Activated CD8-positive, alpha-beta memory T cell treated with anti-CD3 and anti-CD28 coated beads, Interleukin-2, amount 50 U/mL, for 1 hour (primary cell): Measurements from ENCODE around the gene AKAP4.
A peak's percentile ranks its signal among the peaks of the same experiment; 100 is the strongest.

Experiments used
- DNase-seq: peaks from one replicate; pipeline ENCODE4 v3.0.0-alpha.2; 2020; ENCODE audit errors: extremely low read depth

The AKAP4 gene, protein sequence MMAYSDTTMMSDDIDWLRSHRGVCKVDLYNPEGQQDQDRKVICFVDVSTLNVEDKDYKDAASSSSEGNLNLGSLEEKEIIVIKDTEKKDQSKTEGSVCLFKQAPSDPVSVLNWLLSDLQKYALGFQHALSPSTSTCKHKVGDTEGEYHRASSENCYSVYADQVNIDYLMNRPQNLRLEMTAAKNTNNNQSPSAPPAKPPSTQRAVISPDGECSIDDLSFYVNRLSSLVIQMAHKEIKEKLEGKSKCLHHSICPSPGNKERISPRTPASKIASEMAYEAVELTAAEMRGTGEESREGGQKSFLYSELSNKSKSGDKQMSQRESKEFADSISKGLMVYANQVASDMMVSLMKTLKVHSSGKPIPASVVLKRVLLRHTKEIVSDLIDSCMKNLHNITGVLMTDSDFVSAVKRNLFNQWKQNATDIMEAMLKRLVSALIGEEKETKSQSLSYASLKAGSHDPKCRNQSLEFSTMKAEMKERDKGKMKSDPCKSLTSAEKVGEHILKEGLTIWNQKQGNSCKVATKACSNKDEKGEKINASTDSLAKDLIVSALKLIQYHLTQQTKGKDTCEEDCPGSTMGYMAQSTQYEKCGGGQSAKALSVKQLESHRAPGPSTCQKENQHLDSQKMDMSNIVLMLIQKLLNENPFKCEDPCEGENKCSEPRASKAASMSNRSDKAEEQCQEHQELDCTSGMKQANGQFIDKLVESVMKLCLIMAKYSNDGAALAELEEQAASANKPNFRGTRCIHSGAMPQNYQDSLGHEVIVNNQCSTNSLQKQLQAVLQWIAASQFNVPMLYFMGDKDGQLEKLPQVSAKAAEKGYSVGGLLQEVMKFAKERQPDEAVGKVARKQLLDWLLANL

DNA sequence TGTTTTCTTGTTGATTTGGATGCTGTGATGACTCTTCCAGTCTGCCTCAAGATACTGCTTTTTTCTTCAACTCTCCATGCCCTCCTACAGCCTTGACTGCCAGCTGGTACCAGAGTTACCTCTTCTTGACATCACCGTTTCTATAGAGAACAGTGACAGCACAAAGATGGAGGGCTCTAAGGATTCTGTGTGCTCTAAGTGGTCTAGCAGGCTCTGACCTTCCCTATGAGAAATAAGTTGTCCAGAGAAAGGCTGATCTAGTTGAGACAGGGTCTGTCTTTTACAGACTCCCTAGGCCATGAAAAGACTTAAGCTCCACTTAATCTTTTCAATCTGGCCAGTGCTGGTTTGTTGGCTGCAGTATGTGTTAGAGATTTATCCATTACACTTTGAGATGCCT, at the start of gene AKAP4:
TSS of gene AKAP4 (minus strand) at position 101 of the 400 bp plus-strand sequence. CDS start 118 bp downstream, outside the sequence.
- DNase-seq = no peak

DNA sequence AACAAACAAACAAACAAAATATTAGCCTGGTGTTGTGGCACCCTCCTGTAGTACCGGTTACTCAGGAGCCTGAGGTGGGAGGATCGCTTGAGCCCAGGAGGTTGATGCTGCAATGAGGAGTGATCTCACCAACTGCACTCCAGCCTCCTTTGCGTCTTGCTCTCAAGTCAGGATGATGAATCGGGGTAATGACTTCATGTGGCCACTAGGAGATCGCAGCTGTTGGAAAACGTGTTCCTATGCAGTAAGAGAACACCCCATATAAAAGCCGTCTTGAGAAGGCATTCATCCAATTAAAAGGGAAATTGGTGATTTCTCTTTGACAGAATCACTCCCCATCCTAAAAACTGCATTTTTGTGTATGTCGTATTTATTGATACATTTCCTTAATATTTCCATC, 10.7 kb upstream of the AKAP4 start:
- DNase-seq = no peak

DNA sequence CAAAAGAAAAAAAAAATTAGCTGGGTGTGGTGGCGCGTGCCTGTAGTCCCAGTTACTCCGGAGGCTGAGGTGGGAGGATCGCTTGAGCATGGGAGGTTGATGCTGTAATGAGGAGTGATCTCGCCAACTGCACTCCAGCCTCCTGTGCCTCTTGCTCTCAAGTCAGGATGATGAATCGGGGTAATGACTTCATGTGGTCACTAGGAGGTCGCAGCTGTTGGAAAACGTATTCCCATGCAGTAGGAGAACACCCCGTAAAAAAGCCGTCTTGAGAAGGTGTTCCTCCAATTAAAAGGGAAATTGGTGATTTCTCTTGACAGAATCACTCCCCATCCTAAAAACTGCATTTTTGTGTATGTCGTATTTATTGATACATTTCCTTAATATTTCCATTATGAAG, 5.9 kb upstream of the AKAP4 start:
- no peak for DNase-seq

DNA sequence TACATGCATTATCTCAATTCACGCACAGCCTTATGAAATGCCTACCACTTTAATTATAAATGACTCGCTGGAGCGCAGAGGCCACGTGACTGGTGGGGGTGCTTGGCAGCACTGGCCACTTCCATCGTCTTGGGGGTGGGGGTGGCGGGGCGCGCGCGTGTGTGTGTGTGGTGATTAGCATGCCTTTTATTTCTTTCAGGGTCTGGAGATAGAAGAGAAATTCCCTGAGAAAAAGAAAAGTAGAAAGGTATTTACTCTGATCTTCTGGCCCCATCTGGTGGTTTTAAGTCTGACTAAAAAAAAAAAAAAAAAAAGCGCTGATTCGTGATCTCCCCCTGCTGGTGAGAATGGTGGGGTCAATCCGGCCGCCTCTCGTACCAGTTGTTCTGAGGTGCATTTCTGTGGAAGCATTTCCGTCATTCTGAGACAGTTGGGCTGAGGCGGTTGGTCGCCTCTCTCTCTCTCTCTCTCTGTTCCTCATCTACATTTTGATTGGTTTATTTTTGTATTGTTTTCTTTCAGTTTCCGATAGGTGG, 3.6 kb upstream of the AKAP4 start, which contains the start of gene CCNB3:
TSS of gene CCNB3 (plus strand) at position 402 of the 536 bp plus-strand sequence. CDS start 80,399 bp downstream, outside the sequence.
- peak; percentile 37 for DNase-seq

DNA sequence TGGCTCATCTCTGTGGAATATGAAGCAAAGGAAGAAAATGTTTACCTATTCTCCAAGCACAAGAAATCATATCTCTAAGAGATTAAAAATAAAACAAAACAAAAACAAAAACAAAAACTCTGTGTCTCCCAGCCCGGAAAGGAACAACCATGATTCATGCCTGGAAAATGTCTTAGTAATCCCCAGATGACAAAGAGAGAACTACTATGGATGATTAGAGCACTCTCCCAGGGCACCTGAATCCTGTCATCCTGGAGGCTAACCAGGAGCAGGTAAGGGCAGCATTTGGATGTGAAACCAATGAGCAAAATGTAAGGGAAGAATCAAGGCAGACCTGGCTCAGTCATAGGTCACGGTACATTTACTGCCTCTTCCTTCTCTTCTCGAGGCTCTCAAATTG, 1.7 kb upstream of the AKAP4 start:
- DNase-seq = no peak

DNA sequence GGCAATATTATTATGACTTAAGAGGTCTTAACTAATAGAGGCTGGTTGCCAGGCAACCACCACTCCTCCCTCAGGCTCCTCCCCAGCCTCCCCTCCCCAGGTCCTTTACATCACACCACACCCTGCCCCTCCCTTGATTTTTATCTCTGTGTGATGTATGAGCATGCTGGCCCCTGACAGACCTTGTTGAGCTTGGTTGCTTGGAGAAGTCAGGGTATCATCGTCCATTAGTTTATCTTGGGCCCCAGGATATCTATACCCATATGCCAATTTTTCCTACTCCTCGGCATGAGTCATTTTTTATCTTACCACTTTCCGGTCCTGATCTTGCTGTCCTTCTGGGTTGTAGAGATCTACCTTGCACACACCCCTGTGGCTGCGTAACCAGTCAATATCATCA, 2.5 kb downstream of the AKAP4 start:
- DNase-seq = no peak

DNA sequence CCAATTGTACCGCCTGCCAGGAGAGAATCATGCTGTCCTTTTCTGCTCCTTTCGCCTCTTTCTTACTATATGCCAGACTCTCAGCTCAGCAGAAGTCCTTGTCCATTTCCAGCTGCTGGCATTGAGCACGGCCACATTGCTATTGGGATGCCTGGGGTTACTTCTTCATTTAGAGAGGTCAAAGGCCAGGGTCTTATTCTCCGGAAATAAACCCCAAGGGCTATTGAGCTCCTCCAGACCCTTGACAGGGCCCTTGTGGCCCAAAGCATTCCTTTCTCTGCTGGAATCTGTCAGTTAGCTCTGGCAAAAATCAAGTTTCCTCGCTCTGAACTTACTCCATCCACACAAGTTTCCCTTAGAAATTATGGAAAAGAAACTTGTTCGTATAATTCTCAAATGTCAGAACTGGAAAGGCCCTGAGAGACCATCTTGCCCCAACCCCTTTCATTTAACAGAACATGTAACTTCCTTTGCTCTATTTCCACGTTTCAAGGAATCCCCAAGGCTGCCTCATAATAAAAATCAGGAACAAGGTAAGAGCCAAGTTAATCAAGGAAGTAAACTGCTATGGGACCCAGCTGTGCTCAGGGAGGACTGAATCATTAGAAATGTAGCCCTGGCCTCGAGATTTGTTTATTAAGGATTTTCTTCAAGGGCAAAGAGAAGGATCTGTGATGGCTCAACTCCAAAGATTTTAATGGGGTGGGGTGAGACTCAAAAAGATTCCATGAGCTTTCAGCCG, 11.8 kb downstream of the AKAP4 start:
- no peak for DNase-seq

DNA sequence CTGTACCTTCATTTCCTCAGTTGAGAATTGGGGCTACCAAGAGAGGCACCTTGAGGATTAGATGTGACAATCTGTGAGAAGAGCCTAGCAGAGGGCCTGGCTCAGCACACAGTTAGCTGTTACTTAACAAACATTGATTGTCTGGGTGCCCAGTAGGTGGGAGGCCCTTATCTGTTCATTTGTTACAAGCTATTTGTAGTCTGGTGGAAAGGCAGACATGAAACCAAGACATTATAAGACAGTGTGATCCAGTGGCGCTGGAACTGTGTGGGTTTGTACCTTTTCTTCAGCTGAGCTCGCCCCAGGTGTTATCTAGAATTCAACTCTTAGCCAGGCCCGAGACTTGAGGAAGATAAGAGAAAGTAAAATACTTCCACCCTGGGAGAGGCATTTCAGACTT, 16.9 kb downstream of the AKAP4 start:
- DNase-seq = no peak

DNA sequence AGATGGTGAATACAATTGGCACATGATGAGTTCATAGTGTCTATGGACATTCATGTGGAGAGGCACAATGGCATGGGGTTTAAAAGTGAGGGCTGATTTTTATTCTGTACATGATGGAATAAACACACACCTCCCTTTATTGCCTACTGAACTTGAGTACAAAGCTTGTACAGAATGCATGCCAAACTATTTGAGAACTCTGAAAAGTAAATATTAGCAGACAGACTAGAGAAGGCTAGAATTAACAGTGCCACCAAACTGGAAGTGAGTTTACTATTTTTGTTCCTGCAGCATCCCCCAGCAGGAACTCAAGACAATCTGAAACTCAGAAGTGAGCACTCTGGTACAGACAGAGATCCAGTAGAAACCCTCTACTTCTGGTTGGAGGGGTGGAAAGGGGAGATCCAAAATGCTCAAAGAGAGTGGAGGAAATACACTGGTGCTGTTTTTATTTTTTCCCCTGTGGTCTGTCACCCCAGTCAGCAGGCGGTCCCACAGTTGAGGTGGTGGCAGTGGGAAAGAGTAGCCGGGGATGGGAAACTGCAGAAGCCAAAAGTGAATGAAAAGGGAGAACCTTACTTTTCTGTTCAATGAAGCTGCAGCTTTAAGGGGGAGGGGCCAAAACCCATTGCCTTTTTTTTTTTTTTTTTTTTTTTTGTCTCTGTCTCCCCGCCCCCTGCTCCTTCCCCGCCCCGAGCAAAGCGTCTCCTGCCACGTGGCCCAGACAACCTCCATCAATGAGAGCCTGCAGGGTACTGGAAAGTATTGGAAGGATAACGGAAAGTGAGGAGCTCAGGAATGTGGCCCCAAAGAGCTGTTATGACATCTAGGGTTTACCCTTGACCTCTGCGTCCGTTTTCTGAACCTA, 20.5 kb downstream of the AKAP4 start:
- no peak for DNase-seq

DNA sequence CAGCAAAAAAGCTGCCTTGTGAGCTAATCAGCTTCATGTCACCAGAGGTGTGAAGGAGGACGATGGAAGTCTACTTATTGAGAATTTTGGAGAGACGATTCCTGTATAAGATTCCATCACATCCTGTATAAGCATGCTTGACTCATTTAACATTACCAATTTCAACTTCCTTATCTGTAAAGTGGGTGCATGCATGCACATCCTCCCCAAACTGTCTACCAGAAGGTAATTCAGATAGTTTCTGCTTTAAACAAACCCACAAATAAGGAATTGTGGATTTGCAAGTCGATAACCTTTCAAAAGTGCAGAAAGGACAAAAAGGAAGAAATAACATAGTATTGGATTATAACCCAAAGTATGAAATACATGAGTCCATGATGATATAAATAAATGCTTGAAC, 31.1 kb downstream of the AKAP4 start:
- DNase-seq = no peak

DNA sequence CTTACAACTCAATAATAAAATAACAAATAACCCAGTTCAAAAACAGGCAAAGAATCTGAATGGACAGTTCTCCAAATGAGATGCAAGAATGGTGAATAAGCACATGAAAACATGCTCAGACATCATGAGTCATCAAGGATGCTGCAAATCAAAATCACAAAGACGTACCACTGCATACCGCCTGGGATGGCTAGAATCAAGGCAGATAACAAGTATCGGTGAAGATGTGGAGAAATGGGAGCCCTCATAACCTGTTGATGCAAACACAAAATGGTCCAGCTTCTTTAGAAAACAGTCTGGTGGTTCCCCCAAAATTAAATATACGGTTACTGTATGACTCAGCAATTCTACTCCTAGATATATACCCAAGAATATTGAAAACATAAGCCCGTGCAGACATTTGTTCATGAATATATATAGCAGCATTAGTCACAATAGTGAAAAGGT, 32.5 kb downstream of the AKAP4 start:
- no peak for DNase-seq

DNA sequence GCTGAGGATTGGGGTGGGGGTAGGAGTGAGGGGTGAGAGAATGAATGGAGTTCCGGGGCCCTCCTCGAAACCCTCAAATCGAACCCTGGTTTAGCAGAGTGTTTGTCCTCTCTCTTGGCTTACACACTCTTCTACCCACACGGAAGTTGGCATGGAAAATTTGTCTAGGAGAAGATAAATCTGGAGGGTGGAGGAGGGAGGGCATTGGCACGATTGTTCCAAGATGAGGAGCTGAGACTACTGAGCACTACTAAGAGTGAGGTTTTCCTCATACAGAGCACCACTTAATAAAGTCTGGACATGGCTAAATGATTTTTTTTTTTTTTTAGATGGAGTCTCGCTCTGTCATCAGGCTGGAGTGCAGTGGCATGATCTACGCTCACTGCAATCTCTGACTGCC, 33.4 kb downstream of the AKAP4 start:
- no peak for DNase-seq

DNA sequence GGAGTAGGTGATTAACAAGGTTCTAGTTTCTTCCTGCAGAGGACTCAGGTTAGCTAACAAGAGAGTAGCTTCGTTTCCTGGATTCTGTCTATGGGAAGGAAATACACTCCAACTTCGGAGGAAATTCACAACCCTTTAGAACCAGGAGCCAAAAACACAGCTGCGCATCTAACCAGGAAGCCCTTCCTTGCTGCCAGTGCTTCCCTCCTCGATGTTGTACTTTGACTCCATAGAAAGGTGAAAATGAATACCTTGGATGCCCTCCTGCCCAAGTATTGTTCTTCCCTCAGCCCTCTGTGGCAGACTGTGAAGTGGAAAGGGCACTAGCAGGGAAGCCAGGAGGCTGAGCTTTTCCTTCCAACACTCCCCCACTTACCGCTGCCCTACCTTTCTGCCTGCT, 35.1 kb downstream of the AKAP4 start:
- DNase-seq = no peak

DNA sequence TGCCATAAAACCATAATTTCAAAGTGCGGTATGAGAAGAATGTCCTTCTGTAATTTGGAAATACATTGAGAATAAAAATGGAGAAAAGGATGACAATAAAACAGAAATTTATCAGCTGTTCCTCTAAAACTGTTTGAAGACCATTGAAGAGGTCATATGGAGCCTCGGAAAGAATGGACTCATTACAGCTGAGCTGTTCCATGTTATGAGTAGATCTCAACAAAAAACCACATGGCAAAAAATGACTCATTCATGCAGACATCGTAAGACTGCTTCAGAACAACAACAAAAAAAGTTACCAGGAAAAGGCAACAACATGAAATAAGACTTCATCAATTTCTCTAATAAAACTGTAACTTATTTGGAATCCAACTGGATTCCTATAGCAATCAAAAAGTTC, 39.7 kb downstream of the AKAP4 start:
- DNase-seq = no peak

DNA sequence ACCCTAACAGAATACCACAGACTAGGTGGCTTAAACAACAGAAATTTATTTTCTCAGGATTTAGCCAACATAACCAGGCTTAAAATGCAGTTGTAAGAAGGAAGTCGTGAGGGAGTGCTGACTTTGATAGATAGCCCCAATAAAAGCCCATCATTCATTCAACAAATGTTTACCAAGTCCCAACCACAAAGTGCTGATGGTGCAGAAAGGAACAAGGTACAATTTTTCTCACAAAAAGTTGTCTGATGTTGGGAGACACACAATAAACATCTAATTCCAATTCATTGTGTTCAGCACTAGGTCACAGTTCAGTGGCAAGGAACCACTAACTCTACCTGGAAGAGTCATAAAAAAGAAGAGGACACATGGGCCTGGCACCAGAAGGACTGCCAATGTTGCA, 42.2 kb downstream of the AKAP4 start:
- no peak for DNase-seq

DNA sequence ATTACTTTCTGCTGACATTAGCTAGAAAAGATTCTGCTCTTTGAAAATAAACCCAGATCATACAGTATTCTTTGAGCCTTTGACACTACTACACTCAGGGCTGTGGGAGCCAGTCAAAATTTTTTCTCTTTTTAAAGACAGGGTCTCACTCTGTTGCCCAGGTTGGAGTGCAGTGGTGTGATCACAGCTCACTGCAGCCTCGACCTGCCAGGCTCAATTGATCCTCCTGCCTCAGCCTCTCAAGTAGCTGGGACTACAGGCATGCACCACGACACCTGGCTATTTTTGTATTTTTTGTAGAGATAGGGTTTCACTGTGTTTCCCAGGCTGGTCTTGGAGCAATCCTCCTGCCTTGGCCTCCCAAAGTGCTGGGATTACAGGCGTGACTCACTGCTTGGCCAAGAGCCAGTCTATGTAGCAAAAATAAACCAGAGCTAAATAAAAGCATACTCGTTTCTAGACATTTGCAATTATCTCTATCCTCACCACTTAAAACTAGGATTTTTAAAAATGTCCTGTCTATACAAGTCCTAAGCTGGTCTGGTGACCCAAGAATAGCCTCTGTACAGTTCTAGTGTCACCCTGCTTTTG, 43.2 kb downstream of the AKAP4 start:
- no peak for DNase-seq

DNA sequence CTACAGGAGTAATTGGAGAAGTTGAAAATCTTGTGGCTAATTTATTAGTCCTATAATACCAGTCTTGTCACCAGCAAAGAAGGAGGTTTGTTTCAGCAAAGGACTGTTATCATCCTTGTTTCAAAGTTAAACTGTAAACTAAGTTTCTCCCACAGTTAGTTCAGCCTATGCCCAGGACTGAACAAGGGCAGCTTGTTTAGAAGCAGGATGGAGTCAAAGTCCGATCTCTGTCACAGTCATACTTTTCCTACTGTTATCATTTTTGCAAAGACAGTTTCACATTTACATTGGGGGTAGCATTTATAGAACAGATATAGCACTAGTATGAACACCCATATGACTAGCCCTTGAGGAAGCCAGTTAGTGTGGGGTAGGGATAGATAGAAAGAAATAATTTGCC, 46.4 kb downstream of the AKAP4 start:
- no peak for DNase-seq

DNA sequence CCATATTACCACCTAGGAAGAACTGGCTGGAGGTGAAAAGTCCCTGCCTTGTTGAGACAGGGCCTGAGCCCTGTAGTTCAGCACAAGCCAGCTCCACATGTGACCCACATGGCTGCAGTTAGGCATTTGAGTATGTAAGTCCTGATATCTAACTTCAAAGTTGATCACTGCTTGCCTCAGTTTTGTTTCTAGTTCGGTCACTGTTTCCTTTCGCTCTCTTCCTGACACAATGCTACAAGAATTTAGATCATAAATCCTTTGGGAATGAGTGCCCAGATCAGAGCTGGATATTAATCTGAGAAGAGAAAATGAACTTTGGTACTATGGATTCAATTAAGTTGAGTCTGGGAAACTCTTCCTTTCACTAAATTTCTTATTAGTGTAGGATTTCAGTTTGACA, 48.4 kb downstream of the AKAP4 start:
- DNase-seq = no peak

DNA sequence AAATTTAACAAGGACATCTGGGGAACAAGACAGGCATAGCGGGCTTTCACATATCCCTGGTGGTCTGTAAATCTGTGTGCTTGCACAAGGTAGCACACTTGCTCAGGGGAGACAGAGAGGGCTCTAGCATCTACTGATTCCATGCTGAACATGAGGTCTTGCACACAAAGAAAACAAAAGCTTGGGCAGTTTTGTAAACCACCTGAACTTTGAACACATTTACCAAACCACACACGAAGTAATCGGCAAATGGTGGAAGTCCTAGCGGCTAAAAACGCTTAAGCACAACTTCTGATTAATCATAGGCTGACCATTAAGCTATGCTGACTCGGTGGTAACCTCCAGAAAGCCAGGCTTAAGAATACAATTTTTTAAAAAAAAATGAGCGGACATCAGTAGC, 52.8 kb downstream of the AKAP4 start:
- DNase-seq = no peak
